ENCODE results near the gene TDRD3.

TDRD3 gene

DNA sequence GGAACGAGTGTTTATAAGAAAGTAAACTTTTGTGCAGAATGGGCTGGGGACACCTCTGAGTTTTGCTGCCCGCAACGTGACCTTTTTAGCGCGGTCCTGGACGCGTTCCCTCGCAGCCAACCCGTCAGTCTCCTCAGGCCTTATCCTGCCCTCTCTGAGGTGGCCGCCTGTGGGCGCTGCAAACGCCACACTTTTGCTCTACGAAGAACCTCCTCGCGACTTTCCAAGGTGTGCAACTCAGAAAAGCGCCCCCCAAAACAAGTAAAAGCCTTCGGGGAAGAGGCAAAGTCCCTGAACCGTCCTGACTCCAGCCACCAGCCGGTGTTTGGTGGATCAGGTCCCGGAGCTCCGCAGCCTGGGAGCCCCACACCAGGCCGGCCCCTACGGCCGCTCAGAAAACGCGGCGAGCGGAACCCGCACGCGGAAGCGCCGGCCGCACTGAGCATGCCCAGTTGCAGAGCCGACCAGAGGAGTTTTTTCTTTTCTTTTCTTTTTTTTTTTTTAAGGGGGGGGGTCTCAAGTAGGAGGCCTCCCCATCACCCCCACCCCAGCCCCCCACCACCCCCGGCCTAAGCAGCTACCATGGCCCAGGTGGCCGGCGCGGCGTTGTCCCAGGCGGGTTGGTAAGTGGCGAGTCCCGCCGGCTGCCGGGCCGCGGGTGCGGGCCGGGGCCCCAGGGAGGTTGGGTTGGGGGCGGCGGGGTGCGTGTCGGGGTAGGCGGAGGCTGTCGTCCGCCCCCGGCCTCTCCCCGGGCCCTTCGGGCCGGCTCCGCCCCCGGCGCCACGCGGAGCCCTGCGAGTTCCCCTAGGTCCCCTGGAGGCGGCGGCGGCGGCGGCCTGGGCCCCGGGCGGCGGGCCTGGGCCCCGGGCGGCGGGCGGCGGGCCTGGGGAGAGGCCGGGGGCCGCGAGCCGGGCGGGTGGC, at the start of gene TDRD3:
TSS of gene TDRD3 (plus strand) at position 438 of the 921 bp plus-strand sequence. CDS start at position 583, 145 bp downstream.
- Histone ChIP-seq H3K36me3 (replicated peaks) (no peaks in the 10 kb centered on the region), H3K4me3 (ENCODE audit: low read depth, low read length) (peak within 1 kb of the TSS; percentile 84), H3K27ac (peak within 1 kb of the TSS; percentile 77), H3K27me3 (replicated peaks) (no peaks in the 10 kb centered on the region)
- peak; percentile 91 for TF ChIP-seq CTCF (IDR thresholded peaks at IDR 0.05; ENCODE audit: low read depth, low read length, missing control alignments)
- DNase-seq = peak; percentile 75
- in situ Hi-C loops (cut with HindIII; ENCODE audit: low pct_ligation_motif_present, low sequenced_read_pairs) = no loop called here

DNA sequence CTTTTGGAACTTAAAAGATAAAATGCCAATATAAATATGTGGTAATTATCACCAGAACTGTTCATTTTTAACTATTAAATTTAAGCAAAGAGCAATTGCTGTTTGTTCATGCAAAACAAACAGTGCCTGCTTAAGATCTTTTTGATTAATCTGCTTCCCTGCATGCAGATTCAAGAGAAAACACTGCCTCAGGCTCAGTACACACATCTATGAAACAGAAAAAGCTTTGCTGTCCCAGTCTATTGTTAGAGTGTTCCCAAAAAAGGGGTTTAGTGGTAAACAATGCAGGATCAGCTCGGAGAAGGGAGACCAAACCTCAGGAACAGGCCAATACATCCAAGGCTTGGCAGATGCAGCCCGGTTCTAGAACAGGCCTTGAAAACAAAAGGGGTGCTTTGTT, 49.3 kb upstream of the TDRD3 start:
- no peak overlapping the region for H3K4me3 ChIP-seq (ENCODE audit: low read depth, low read length)
- in situ Hi-C loops (cut with HindIII; ENCODE audit: low pct_ligation_motif_present, low sequenced_read_pairs) = no loop called here
- no peaks in the 10 kb centered on the region for H3K36me3 ChIP-seq (replicated peaks)
- TF ChIP-seq CTCF (IDR thresholded peaks at IDR 0.05; ENCODE audit: low read depth, low read length, missing control alignments) = no peak
- no peaks in the 10 kb centered on the region for H3K27me3 ChIP-seq (replicated peaks)
- H3K27ac ChIP-seq = no peak overlapping the region
- DNase-seq = no peak

DNA sequence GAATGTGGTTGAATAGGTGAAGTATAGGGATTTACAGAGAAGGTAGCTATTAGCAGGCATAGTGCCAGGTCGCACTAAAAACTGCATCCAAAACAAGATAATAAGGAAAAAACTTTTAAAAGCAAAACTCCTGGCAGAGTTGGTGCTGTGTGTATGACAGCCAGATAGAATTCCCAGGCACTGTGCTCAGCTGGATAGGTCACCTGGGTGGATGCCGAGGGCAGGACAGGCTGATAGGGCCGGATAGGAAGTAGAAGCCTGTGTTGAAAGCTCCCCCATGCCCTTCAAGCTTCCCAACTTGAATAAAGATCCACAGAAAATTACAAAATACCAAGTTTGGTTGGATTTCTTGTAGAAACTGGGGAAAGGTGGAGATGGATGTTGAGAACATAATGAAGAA, 48.9 kb upstream of the TDRD3 start:
- Histone ChIP-seq H3K27ac (no peak overlapping the region), H3K4me3 (ENCODE audit: low read depth, low read length) (no peak overlapping the region), H3K27me3 (replicated peaks) (no peaks in the 10 kb centered on the region), H3K36me3 (replicated peaks) (no peaks in the 10 kb centered on the region)
- in situ Hi-C loops (cut with HindIII; ENCODE audit: low pct_ligation_motif_present, low sequenced_read_pairs) = no loop called here
- DNase-seq = no peak
- TF ChIP-seq CTCF (IDR thresholded peaks at IDR 0.05; ENCODE audit: low read depth, low read length, missing control alignments) = no peak

GRCh38 chr13:60351326-60351725, 45.7 kb upstream of the TDRD3 start:
- H3K4me3 ChIP-seq (ENCODE audit: low read depth, low read length) = no peak overlapping the region
- DNase-seq = peak; percentile 78
- H3K36me3 ChIP-seq (replicated peaks) = no peaks in the 10 kb centered on the region
- in situ Hi-C loops (cut with HindIII; ENCODE audit: low pct_ligation_motif_present, low sequenced_read_pairs) = no loop called here
- TF ChIP-seq CTCF (IDR thresholded peaks at IDR 0.05; ENCODE audit: low read depth, low read length, missing control alignments) = no peak
- no peak overlapping the region for H3K27ac ChIP-seq
- H3K27me3 ChIP-seq (replicated peaks) = no peaks in the 10 kb centered on the region

- Histone ChIP-seq H3K27me3 (replicated peaks) (no peaks in the 10 kb centered on the region), H3K36me3 (replicated peaks) (no peaks in the 10 kb centered on the region), H3K4me3 (ENCODE audit: low read depth, low read length) (no peak overlapping the region), H3K27ac (no peak overlapping the region)
- in situ Hi-C loops (cut with HindIII; ENCODE audit: low pct_ligation_motif_present, low sequenced_read_pairs) = no loop called here
- no peak for TF ChIP-seq CTCF (IDR thresholded peaks at IDR 0.05; ENCODE audit: low read depth, low read length, missing control alignments)
- no peak for DNase-seq
These were observed 45.0 kb upstream of the TDRD3 start for GRCh38 chr13:60351855-60352615.
